ENCODE data around the gene SLC16A12.

DNA sequence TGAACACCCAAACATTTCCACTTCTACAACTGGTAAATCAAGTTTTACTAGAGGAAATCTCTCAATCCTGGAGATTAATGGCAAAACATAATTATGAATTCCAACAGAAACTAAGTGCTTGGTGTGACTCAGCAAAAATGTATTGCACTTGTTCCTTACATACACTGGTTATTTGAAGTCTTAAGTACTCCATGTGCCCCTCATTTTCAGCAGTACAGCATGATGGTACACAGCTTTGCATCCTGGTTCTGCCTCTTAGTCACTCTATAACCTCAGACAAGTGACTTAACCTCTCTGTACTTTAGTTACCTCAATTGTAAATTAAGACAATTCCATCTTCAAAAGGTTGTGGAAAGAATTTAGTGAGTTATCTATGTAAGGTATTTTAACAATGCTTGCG, 12.9 kb downstream of the SLC16A12 start:
- TF ChIP-seq, protein P1, sequence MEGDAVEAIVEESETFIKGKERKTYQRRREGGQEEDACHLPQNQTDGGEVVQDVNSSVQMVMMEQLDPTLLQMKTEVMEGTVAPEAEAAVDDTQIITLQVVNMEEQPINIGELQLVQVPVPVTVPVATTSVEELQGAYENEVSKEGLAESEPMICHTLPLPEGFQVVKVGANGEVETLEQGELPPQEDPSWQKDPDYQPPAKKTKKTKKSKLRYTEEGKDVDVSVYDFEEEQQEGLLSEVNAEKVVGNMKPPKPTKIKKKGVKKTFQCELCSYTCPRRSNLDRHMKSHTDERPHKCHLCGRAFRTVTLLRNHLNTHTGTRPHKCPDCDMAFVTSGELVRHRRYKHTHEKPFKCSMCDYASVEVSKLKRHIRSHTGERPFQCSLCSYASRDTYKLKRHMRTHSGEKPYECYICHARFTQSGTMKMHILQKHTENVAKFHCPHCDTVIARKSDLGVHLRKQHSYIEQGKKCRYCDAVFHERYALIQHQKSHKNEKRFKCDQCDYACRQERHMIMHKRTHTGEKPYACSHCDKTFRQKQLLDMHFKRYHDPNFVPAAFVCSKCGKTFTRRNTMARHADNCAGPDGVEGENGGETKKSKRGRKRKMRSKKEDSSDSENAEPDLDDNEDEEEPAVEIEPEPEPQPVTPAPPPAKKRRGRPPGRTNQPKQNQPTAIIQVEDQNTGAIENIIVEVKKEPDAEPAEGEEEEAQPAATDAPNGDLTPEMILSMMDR (IDR thresholded peaks at IDR 0.05) = no peak
- TF ChIP-seq POLR2AphosphoS5 (IDR thresholded peaks at IDR 0.05) = no peak
